Fibroblast of villous mesenchyme (primary cell): ENCODE results near the gene CYP4F8. TPM values are rescaled to one million over a fixed set of nuclear protein-coding genes. Genes with fewer than 3 reads are reported as not detected.
A peak's percentile ranks its signal among the peaks of the same experiment; 100 is the strongest.
"Not testable (repeated sequence)": the region's sequence is repeated elsewhere in the genome, so short reads cannot be mapped to it uniquely, and the experiment has no call there.

Source experiments
- DNase-seq: peaks from one replicate; pipeline ENCODE4 v3.0.0-alpha.2; 2010; ENCODE audit warnings: low read depth
- H3K4me3 ChIP-seq: 2 replicates; pipeline ENCODE4 v1.5.1; 2011; ENCODE audit warnings: low read depth, mild to moderate bottlenecking, low read length
- CTCF ChIP-seq: IDR thresholded peaks from 2 replicates; pipeline ENCODE4 v1.5.1; 2012; ENCODE audit warnings: low read depth, mild to moderate bottlenecking, low read length; ENCODE audit not compliant: insufficient read depth
- total RNA-seq: library from RNA; depleted of rRNA; stranded (reverse); fragments of >200 nt; gene quantifications from 2 replicates; pipeline ENCODE4 v1.2.3, GENCODE V29; 2012

Gene CYP4F8
- total RNA-seq, 1 donor: not detected

GRCh38 chr19:15584095-15584494 lies 30.9 kb upstream of the CYP4F8 start:
- DNase-seq: no peak
- no peak for TF ChIP-seq CTCF
- no peak overlapping the region for H3K4me3 ChIP-seq

- peak; percentile 95 for TF ChIP-seq CTCF
- H3K4me3 ChIP-seq: no peak overlapping the region
- peak; percentile 57 for DNase-seq
Measured at GRCh38 chr19:15584541-15585115, 30.4 kb upstream of the CYP4F8 start.

- DNase-seq: no peak
- no peak for TF ChIP-seq CTCF
- H3K4me3 ChIP-seq: no peak overlapping the region
Measured at GRCh38 chr19:15587663-15588062, 27.4 kb upstream of the CYP4F8 start.

- TF ChIP-seq CTCF: no peak
- no peak overlapping the region for H3K4me3 ChIP-seq
- no peak for DNase-seq
Measured at GRCh38 chr19:15588265-15588664, 26.8 kb upstream of the CYP4F8 start.

- no peak overlapping the region for H3K4me3 ChIP-seq
- no peak for DNase-seq
- no peak for TF ChIP-seq CTCF
Measured at GRCh38 chr19:15589760-15590451, 25.1 kb upstream of the CYP4F8 start.

GRCh38 chr19:15591796-15592195 lies 23.2 kb upstream of the CYP4F8 start:
- no peak for TF ChIP-seq CTCF
- no peak for DNase-seq
- H3K4me3 ChIP-seq: no peak overlapping the region

- not testable (repeated sequence) for DNase-seq
Measured at GRCh38 chr19:15592506-15592905, 22.5 kb upstream of the CYP4F8 start.

GRCh38 chr19:15593766-15594165 lies 21.3 kb upstream of the CYP4F8 start:
- not testable (repeated sequence) for H3K4me3 ChIP-seq, DNase-seq

More at GRCh38 chr19:15592506-15592905, 22.5 kb upstream of the CYP4F8 start:
- H3K4me3 ChIP-seq: not testable (repeated sequence)
